ENCODE data around the gene APLNR.

DNA sequence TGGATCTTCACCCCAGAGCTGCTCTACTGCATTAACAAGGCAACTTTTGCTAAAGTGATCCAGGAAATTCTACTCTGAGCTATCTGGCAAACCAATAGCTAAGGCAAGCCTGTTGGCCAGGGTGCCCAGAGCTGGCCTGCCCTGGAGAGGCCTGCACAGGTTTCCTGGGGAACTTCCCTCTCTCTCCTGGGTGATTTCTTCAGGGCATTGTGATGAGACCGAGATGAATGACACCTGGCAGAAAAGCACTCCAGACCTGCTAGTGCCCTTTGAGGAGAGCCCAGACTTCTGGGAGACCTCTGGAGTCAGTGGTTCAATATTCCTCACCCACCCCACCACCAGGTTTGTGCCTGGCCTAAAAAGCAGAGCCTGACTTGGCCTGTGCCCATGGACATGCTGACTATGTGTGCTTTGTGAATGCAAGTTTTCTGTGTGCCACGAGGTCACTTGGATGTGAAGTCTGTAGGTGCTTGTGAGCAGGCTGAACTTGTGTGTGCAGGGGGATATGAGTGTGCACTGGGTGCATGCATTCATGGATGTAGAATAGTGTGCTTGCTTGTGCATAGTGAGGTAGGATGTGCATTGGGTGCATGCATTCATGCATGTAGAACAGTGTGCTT, 4.4 kb upstream of the APLNR start:
- TF ChIP-seq, protein P1, sequence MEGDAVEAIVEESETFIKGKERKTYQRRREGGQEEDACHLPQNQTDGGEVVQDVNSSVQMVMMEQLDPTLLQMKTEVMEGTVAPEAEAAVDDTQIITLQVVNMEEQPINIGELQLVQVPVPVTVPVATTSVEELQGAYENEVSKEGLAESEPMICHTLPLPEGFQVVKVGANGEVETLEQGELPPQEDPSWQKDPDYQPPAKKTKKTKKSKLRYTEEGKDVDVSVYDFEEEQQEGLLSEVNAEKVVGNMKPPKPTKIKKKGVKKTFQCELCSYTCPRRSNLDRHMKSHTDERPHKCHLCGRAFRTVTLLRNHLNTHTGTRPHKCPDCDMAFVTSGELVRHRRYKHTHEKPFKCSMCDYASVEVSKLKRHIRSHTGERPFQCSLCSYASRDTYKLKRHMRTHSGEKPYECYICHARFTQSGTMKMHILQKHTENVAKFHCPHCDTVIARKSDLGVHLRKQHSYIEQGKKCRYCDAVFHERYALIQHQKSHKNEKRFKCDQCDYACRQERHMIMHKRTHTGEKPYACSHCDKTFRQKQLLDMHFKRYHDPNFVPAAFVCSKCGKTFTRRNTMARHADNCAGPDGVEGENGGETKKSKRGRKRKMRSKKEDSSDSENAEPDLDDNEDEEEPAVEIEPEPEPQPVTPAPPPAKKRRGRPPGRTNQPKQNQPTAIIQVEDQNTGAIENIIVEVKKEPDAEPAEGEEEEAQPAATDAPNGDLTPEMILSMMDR (IDR thresholded peaks at IDR 0.05): no peak
- no peak for TF ChIP-seq ZFX (IDR thresholded peaks at IDR 0.05; ENCODE audit: borderline replicate concordance)
